Upper lobe of left lung (tissue), 4 donors: ENCODE data around the gene LRRC17.

Experiments used
- EP300 ChIP-seq, 4 donors: sonication (generic); formaldehyde crosslinking; IDR thresholded peaks; one replicate each; pipeline ENCODE4 v1.5.1; 2017; ENCODE audit warnings: antibody characterized with exemption in 4 of 4, control low read depth in 2 of 4
- POLR2A ChIP-seq, 4 donors: fragments of 450-650 bp; IDR thresholded peaks; one replicate each; pipeline ENCODE4 v1.5.1; 2016 to 2017; ENCODE audit warnings: antibody characterized with exemption in 4 of 4, mild to moderate bottlenecking in 2 of 4
- POLR2AphosphoS5 ChIP-seq, 2 donors: sonication (generic); formaldehyde crosslinking; IDR thresholded peaks; one replicate each; pipeline ENCODE4 v1.5.1; 2017; ENCODE audit warnings: antibody characterized with exemption in 2 of 2
- TF ChIP-seq, protein P1 (sequence below), 6 experiments: fragments of 450-650 bp in 4 of 6; fragments of 200-600 bp in 2 of 6; sonication (generic) in 2 of 6; IDR thresholded peaks; one replicate each; pipeline ENCODE4 v1.5.1; 2016 to 2019; ENCODE audit warnings: antibody characterized with exemption in 6 of 6

DNA sequence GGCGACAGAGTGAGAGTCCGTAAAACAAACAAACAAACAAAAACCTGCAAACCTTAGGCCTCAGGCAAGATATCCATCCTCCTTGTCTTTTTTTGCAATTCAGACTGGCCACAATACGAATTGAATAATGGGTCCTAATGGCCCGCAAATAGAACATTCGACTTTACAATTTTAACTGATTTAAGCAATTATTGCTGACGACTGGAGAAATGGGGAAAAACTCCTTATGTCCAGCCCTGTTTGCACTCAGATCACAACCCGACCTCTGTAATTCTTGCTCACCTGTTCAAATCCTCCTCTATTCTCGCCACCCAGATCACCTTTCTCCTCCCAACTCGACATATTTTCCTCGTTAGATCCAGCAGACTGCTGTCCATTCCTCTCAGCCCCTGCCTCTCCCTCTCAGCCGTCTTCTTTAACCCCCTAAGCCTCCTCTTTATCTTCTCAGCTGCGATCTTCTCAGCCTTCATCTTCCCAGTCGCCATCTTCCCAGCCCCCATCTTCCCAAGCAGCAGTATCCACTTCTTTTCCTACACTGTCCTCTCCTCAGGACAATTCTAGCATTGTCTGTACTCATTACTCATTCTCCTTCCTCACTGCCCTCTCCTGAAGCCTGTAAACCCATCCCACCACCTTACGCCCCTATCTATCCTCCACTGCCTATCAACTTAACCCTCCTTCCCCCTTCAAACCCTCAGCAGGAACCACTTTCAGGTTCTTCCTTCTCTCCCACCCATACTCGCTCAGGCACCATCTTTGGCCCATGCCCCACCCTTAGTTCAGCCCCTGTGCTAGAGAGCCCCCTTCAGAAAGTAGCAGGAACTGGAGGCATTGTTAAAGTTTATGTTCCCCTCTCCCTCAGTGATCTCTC, 61.8 kb downstream of the LRRC17 start:
- TF ChIP-seq, protein P1, sequence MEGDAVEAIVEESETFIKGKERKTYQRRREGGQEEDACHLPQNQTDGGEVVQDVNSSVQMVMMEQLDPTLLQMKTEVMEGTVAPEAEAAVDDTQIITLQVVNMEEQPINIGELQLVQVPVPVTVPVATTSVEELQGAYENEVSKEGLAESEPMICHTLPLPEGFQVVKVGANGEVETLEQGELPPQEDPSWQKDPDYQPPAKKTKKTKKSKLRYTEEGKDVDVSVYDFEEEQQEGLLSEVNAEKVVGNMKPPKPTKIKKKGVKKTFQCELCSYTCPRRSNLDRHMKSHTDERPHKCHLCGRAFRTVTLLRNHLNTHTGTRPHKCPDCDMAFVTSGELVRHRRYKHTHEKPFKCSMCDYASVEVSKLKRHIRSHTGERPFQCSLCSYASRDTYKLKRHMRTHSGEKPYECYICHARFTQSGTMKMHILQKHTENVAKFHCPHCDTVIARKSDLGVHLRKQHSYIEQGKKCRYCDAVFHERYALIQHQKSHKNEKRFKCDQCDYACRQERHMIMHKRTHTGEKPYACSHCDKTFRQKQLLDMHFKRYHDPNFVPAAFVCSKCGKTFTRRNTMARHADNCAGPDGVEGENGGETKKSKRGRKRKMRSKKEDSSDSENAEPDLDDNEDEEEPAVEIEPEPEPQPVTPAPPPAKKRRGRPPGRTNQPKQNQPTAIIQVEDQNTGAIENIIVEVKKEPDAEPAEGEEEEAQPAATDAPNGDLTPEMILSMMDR (IDR thresholded peaks at IDR 0.05) = no peak
- TF ChIP-seq EP300 (IDR thresholded peaks at IDR 0.05) (no peak), POLR2A (IDR thresholded peaks at IDR 0.05) (no peak), POLR2AphosphoS5 (IDR thresholded peaks at IDR 0.05) (no peak)
